Tibial artery (tissue), 4 donors: ENCODE measurements around the gene CRACR2A.

ENCODE experiments used
- DNase-seq, 2 donors: peaks; one replicate each; pipeline ENCODE4 v3.0.0-alpha.2; 2019
- H3K27ac ChIP-seq, 2 donors: fragments of 200-600 bp; sonication (generic) in 1 of 2; 1 replicate in 1 of 2; 2 replicates in 1 of 2; pipeline ENCODE4 v1.5.1; 2018 to 2019; ENCODE audit warnings: mild to moderate bottlenecking in 1 of 2
- H3K27me3 ChIP-seq, 2 donors: fragments of 200-600 bp; sonication (generic) in 1 of 2; one replicate each; pipeline versions ENCODE4 v1.5.1 to v1.6.0; 2016 to 2019
- H3K36me3 ChIP-seq, 3 donors: fragments of 200-600 bp; sonication (generic) in 2 of 3; one replicate each; pipeline ENCODE4 v1.5.1; 2016 to 2019; ENCODE audit warnings: mild to moderate bottlenecking in 2 of 3
- H3K4me1 ChIP-seq, 4 donors: fragments of 200-600 bp; sonication (generic) in 2 of 4; 1 replicate in 3 of 4; 2 replicates in 1 of 4; pipeline ENCODE4 v1.5.1; 2016 to 2019
- H3K4me3 ChIP-seq, 2 donors: fragments of 200-600 bp; sonication (generic) in 1 of 2; 1 replicate in 1 of 2; 2 replicates in 1 of 2; pipeline ENCODE4 v1.5.1; 2018 to 2019; ENCODE audit warnings: mild to moderate bottlenecking in 2 of 2
- H3K9me3 ChIP-seq, 3 donors: fragments of 200-600 bp; sonication (generic) in 1 of 3; one replicate each; pipeline ENCODE4 v1.5.1; 2016 to 2019
- intact Hi-C: fragments of 100-400 bp; cut with DNase I; formaldehyde crosslinking; loops from one replicate; pipeline ENCODE4 v1.15.0; 2023; ENCODE audit warnings: low total_unique reads
- TF ChIP-seq, protein P1 (sequence below), 2 experiments: fragments of 200-600 bp in 1 of 2; fragments of 450-650 bp in 1 of 2; IDR thresholded peaks; one replicate each; pipeline ENCODE4 v1.5.1; 2017 to 2019; ENCODE audit warnings: antibody characterized with exemption in 2 of 2, mild to moderate bottlenecking in 1 of 2, moderate library complexity in 1 of 2

Gene CRACR2A

DNA sequence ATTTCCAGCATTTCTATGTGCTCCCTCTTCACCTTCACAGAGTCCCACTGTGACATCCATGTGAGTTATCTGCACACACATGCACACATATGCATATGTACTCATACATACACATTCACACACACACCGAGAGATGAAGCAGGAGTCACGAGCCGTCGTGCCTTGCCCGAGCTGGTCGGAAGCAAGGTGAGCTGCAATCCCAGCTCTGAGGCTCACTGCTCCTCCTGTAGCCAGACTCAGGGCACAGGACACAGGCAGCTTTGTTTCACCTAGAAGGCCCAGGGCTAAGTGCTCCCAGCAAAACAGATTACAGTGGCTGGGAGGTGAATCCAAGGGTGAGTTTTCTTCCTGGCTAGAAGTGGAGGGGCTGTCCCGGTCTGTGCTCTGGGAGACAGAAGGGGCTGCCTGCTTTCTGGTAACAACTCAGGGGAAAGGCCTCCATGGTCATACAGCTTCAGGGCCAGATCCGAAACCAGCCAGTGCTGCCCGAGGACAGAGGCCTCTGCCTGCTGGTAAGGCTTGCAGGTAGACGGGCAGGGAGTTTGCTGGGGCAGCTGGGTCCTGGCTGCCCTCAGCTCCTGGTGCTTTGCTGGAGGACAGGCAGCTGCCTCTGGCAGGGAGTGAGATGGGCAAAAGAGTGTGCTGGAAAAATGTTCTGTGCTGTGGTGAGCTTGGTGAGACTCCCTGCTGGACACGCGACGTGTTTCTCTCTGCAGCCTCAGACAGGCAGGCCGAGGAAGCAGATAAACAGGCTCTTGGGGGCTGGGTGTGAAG is 123.7 kb downstream of the CRACR2A start:
- Histone ChIP-seq H3K27me3 (no peaks in the 10 kb centered on the region), H3K36me3 (no peaks in the 10 kb centered on the region), H3K9me3 (no peaks in the 10 kb centered on the region), H3K4me1 (no peaks in the 10 kb centered on the region), H3K27ac (no peak overlapping the region), H3K4me3 (no peak overlapping the region)
- TF ChIP-seq, protein P1, sequence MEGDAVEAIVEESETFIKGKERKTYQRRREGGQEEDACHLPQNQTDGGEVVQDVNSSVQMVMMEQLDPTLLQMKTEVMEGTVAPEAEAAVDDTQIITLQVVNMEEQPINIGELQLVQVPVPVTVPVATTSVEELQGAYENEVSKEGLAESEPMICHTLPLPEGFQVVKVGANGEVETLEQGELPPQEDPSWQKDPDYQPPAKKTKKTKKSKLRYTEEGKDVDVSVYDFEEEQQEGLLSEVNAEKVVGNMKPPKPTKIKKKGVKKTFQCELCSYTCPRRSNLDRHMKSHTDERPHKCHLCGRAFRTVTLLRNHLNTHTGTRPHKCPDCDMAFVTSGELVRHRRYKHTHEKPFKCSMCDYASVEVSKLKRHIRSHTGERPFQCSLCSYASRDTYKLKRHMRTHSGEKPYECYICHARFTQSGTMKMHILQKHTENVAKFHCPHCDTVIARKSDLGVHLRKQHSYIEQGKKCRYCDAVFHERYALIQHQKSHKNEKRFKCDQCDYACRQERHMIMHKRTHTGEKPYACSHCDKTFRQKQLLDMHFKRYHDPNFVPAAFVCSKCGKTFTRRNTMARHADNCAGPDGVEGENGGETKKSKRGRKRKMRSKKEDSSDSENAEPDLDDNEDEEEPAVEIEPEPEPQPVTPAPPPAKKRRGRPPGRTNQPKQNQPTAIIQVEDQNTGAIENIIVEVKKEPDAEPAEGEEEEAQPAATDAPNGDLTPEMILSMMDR (IDR thresholded peaks at IDR 0.05) = no peak
- intact Hi-C loops = no loop called here
- no peak for DNase-seq

DNA sequence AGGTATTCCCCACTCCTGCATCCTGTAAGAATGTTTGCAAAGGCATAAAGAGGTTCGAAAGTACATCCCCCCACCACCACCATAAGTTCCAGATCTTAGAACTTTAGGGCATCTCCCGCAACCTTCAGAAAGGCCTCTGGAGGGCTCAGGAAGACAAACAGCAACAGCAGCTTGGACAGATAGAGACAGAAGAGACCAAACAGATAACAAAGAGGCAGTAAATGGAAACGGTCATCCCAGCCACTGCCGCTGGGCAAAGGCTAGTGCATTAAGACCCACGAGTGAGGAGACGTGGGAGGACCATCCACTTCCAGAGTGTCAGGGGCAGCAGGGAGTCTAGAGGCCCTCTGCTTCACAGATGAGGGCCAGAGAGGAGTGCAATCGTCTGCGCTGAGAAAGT is 124.3 kb downstream of the CRACR2A start:
- H3K9me3 ChIP-seq = no peaks in the 10 kb centered on the region
- H3K4me1 ChIP-seq = no peaks in the 10 kb centered on the region
- H3K36me3 ChIP-seq = no peaks in the 10 kb centered on the region
- H3K4me3 ChIP-seq = no peak overlapping the region
- TF ChIP-seq, protein P1 (IDR thresholded peaks at IDR 0.05) = no peak
- no peaks in the 10 kb centered on the region for H3K27me3 ChIP-seq
- no peak overlapping the region for H3K27ac ChIP-seq
- intact Hi-C loops = no loop called here
- no peak for DNase-seq

DNA sequence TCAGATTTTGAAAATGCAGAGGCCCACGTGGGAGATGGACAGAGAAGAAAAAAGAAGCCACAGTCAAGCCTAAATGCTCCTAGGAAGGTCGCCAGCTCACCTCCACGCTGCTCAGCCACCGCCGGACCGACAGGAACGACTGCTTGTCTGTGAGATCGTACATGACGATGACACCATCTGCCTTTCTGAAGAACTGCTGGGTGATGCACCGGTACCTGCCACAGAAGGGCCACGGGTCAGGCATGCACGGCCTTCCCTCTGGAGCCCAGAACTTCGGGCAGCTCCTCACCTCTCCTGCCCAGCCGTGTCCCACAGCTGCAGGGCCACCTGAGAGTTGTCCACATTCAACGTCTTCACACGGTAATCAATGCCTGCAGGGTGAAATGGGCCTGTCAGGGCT is 125.6 kb downstream of the CRACR2A start:
- Histone ChIP-seq H3K36me3 (no peaks in the 10 kb centered on the region), H3K27ac (no peak overlapping the region), H3K27me3 (no peaks in the 10 kb centered on the region), H3K4me3 (no peak overlapping the region), H3K9me3 (no peaks in the 10 kb centered on the region), H3K4me1 (peaks cover 0 to 12% (median 5%) of the 10 kb centered on the region in 4 donors)
- TF ChIP-seq, protein P1 (IDR thresholded peaks at IDR 0.05) = no peak
- intact Hi-C loops = no loop called here
- DNase-seq = no peak

DNA sequence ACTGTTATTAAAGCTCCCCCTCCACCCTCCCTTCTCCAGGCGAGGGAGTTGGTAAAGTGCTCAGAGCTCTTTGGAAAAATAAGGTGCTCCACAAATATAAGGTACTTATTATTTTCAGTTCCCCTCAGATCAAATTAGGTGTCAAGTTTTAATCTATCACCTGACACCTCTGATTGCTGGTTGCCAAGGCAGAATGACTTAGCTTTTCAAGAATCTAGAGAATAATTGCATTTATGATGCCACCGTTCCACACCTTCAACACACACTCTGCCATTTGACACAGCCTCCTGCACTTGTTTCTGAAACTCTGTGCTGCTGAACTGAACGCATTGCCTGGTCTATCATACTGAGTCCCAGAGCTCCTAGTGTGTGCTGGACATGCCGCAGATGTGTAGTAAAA is 128.6 kb downstream of the CRACR2A start:
- TF ChIP-seq, protein P1 (IDR thresholded peaks at IDR 0.05) = no peak
- H3K27ac ChIP-seq = no peak overlapping the region
- H3K36me3 ChIP-seq = no peaks in the 10 kb centered on the region
- intact Hi-C loops = no loop called here
- H3K4me1 ChIP-seq = peaks cover 0 to 17% (median 7%) of the 10 kb centered on the region in 4 donors
- no peak overlapping the region for H3K4me3 ChIP-seq
- H3K9me3 ChIP-seq = no peaks in the 10 kb centered on the region
- no peaks in the 10 kb centered on the region for H3K27me3 ChIP-seq
- no peak for DNase-seq

DNA sequence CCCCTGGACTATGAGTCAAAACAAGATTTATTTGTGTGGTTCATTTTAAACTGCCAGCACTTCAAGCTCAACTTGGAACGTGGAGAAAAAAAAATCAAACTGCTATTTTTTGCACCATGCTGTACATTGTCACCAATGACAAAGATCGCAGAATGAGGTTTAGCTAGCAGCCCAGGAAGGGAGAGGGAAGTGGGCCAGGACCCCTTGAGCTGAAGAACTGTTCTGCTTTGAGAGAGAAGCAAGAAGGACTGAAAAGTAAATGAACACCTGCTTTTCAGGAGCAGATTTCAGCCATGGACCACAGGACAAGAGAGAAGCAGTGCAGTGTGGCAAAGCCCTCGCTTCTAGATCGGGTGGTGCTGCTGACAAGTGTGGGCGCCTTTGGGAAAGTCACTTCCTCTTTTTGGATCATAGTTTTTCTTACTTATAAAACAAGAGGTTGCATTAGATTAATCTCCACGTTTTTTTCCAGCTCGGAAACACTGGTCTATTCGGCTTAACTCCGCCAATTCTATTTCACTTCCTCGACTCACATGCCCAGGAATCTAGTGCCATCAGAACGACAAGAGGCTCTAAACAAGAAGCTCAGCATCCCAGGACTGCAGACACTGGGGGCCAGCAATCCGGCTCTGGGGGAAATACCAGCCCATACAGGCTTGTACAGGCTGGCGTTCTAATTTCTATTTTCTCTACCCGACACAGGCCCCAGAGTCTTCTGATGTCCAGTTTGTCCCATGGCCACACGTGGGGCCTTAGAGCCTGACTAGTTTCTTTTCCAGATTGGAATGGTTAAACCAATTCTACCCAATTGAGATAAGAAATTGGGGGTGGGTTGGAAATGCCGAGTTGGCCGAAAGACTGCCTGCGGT is 129.9 kb downstream of the CRACR2A start:
- H3K9me3 ChIP-seq = no peaks in the 10 kb centered on the region
- no peak for DNase-seq
- no peak overlapping the region for H3K27ac ChIP-seq
- no peak overlapping the region for H3K4me3 ChIP-seq
- no peaks in the 10 kb centered on the region for H3K27me3 ChIP-seq
- TF ChIP-seq, protein P1 (IDR thresholded peaks at IDR 0.05) = no peak
- H3K36me3 ChIP-seq = no peaks in the 10 kb centered on the region
- intact Hi-C loops = no loop called here
- peaks cover 0 to 17% (median 7%) of the 10 kb centered on the region in 4 donors for H3K4me1 ChIP-seq
